NCI-H345 (cell line): Measurements from ENCODE around the gene PRR33.
"Not testable (repeated sequence)": the region's sequence is repeated elsewhere in the genome, so short reads cannot be mapped to it uniquely, and the experiment has no call there.

Source experiments
- DNase-seq: peaks from one replicate; lab custom pipeline; 2025; lab: John Stamatoyannopoulos, UW

Gene PRR33

GRCh38 chr11:1888811-1889210, 2.9 kb downstream of the PRR33 start:
- no peak for DNase-seq

DNA sequence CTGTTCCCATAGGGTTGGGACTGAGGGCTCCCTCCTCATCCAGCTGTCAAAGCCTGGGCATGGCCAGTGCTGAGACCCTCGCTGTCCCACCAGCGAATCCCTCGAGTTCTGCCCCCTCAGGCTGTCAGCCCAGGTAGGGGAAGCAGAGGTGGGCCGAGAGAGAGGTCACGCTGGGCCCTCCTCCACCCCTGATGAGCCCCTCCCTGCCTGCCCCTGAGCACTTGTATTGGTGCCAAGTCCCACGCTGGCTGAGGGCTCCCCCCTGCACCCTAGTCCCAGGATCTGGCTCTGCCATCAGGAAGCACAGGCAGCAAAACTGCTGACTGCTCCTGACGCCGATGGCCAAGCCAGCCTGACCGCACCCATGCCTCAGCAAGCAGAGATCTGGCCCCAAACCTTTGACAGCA, 3.3 kb downstream of the PRR33 start:
- no peak for DNase-seq

GRCh38 chr11:1887451-1888346, 4.0 kb downstream of the PRR33 start:
- no peak for DNase-seq

- DNase-seq: not testable (repeated sequence)
These were observed 5.1 kb downstream of the PRR33 start for GRCh38 chr11:1886551-1886950.

DNA sequence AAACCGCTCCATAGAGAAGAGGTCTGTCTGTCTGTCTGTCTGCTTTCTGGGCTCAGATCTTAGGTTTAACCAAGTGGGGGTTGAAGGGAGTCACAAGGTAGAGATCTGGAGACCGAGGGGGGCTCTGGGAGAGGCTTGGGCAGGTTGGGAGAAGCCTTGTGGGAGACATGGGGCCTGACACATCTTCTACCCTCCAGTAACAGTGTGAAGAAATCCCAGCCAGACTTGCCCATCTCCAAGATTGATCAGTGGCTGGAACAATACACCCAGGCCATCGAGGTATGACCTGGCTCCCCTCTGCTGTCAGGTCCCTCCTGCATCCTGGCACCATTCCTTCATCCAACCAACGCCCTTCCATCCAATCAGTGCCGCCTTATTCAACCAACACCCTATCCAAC, 7.4 kb downstream of the PRR33 start:
- DNase-seq: no peak

- DNase-seq: no peak
These were observed 8.1 kb downstream of the PRR33 start for GRCh38 chr11:1883346-1884302.

DNA sequence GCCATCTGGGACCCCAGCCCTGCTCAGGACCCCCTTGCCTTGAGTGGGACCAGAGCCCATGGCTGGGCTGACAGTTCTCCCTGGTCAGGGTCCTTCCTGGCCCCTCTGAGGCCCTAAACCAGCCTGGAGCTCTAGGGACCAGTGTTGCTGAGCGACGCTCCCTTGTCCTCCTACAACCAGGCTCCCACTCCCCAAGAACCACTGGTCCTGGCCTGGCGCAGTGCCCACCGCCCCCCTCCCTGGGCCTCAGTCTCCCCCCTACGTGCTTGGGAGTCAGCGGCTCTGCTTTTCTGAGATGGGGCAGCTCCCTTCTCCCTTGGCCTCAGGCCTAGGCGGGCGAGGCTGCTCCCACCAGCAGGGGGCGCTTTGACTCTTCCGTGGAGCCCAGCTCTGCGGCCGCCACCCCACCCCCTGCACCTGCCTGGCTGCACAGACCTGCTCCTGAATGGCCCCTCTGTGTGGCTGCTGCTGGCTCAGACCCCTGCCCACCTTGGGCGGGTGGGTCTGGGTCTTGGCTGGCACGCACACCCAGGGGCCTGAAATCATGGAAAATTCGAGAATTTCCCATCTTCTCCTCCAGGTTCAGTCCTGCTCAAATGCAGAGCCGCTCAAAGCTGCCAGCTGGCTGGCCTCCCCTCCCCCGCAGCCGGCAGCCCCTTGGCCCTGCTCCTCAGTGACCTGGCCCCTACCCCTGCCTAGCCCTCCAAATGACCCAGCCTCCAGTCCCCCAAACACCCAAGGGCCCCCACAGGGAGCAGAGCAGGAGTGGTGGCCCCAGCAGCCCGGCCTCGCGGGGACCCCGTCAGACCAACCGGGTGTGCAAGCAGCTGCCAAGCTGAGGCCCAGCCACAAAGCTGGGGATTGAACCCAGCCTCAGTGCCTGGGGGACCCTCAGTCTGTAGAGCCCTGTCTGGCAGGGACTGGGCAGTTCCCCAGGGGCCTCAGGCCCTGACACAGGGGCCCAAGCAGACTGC, 9.1 kb downstream of the PRR33 start:
- DNase-seq: peak; percentile 81

DNA sequence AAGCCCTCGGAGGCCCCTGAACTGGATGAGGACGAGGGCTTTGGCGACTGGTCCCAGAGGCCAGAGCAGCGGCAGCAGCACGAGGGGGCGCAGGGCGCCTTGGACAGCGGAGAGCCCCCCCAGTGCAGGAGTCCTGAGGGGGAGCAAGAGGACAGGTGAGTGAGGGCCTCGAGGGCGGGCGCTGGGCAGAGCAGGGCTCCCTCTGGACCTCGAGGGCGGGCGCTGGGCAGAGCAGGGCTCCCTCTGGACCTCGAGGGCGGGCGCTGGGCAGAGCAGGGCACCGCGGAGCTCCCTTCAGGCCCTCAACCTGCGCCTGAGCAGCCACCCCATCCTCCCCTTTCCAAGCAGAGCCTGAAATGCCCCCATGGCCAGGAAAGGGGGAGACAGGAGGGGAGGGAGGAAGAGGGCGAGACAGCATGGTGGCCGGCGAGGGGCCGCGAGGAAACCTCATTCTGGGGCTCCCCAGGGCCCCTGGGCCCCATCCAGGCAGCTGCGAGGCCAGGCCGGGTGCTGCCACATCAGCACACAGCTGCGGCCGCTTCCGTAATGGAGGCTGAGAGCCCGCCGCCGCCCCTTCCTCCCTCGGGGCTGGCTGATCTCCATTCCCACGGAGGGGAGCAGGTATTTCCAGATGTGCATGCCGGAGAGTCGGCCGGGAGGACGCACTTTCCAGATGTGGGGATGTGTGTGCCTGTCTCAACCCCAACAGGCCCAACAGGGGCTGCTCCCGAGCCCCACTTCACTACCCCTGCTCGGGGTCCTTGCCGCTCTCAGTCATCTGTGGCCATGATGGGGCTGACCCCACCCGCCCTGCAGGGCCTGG, 10.0 kb downstream of the PRR33 start:
- no peak for DNase-seq

GRCh38 chr11:1880746-1881441, 10.8 kb downstream of the PRR33 start:
- no peak for DNase-seq

GRCh38 chr11:1879941-1880720, 11.6 kb downstream of the PRR33 start:
- no peak for DNase-seq

DNA sequence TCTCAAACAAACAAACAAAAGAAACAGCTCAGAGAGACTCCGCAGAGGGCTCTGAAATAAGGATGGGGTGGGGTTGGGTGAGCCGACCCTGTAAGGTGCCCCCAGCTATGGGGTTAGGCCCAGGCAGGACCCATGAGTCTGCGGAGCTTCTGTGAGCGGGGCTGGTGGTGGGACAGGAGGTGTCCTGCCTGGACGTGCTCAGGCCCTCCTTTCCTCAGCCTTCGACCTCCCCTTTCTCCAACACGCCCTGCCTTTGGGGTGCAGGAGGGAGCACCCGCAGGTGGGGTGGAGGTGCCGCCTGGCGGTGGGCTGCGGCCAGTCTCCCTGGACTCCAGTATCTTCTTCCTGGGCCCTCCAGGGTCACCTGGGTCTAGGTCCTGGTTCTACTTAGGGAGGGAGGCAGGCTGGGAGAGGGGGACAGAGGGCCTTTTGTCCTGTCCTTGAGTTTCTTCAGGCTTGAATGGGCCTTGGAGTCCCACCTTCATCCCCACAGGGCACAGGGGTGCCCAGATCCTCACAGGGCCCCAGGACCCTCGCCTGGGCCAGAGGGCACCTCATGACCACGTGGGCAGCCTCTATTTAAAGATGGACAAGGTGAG, 12.3 kb downstream of the PRR33 start:
- DNase-seq: no peak

DNA sequence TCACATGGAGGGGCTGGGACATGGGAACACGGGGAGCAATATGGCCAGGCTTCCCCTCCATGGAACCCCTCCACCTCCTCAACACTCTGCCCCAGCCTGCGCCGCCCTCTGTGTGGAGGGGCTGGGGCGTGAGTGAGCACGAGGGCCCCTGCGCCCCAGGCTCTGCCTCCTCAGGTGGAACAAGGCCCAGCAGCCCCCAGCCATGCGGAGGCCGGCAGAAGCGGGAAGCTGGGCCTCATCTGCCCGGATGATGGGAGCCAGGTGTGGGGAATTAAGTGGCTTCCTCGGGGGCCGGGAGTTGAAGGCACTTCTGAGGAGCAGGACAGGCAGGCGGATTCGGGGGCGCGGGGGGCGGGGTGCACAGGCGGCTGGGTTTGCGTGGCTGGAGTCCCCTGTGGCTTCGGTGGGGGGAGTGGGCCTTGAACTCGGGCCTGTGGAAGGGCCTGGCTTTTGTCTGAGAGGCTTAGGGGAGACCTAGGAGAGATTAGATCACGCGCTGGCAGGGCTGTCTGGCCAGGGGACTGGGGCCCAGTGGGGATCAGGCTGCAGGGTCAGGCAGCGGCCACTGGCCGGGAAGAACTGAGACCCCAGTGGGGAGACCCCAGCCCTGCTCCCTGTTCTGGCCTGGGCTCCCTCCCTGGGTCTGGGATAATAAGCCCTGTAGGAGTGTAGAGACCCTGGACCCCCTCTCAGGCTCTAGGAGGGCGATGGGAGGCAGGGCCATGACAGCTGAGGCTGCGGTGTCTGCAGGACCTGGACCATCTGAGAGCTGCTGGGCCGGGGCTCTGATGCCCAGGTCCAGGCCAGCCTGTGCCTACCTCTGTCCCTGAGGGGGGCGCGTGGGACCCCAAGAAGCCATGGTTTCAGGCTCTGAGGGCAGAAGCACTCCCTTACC, 13.3 kb downstream of the PRR33 start:
- no peak for DNase-seq

GRCh38 chr11:1877211-1878136, 14.2 kb downstream of the PRR33 start:
- DNase-seq: peak; percentile 88

GRCh38 chr11:1876361-1877063, 15.2 kb downstream of the PRR33 start:
- DNase-seq: peak; percentile 20

DNA sequence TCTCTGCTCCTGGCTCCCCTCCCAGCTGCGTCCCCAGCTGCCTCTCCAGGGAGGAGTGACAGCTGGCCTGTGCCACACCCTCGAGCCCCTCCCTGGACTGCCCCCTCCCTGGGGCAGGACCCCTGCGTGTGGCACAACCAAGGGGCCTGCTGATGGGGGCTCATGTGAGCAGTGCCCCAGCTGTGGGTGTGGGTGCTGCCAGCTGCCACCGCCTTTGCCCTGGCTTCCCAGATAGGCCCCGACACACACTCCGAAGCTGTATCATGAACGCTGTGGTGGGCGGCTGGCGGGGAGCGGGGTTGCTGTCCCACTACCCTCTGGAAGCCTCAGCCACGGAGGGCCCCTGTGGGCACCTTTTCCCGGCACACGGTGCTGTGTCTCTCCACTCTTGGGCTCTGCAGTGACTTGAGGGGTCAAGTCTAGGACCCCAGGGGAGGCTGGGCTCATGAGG, 15.8 kb downstream of the PRR33 start:
- not testable (repeated sequence) for DNase-seq
